ENCODE measurements around the gene KLK14. TPM values are rescaled to one million over a fixed set of nuclear protein-coding genes. Genes with fewer than 3 reads are reported as not detected.

KLK14 gene
- total RNA-seq, 4 donors from 2014 or later = not detected

DNA sequence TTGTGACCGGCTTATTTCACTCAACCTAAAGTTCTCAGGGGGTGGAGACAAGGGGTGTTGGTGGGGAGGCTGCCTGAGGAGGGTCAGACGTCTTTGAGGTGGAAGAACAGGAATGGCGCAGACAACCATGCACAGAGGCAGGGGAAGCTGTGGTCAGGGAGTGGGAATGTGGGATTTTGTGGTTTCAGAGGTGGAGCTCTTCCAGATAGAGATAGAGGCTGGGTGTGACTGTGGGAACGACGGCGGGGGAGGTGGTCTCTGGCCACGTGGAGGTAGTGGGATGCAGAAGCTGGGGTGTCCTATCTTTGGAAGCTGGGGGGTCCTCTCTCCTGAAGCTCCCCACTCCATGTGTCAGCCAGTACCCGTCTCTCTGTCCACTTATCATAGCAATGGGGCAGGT, 7.8 kb upstream of the KLK14 start:
- Histone ChIP-seq H3K36me3 (no peaks in the 10 kb centered on the region), H3K27ac (no peak overlapping the region), H3K27me3 (no peaks in the 10 kb centered on the region), H3K4me3 (no peak overlapping the region), H3K4me1 (no peaks in the 10 kb centered on the region), H3K9me3 (no peaks in the 10 kb centered on the region)
- DNase-seq (no peak), ATAC-seq (no peak)
- intact Hi-C loops (cut with DNase I; ENCODE audit: low total_unique reads) (no loop called here), in situ Hi-C loops (cut with MboI; ENCODE audit: low sequenced_read_pairs in 4 of 4) (no loop called here)
- TF ChIP-seq POLR2A (IDR thresholded peaks at IDR 0.05) = no peak
- TF ChIP-seq, protein P1, sequence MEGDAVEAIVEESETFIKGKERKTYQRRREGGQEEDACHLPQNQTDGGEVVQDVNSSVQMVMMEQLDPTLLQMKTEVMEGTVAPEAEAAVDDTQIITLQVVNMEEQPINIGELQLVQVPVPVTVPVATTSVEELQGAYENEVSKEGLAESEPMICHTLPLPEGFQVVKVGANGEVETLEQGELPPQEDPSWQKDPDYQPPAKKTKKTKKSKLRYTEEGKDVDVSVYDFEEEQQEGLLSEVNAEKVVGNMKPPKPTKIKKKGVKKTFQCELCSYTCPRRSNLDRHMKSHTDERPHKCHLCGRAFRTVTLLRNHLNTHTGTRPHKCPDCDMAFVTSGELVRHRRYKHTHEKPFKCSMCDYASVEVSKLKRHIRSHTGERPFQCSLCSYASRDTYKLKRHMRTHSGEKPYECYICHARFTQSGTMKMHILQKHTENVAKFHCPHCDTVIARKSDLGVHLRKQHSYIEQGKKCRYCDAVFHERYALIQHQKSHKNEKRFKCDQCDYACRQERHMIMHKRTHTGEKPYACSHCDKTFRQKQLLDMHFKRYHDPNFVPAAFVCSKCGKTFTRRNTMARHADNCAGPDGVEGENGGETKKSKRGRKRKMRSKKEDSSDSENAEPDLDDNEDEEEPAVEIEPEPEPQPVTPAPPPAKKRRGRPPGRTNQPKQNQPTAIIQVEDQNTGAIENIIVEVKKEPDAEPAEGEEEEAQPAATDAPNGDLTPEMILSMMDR (IDR thresholded peaks at IDR 0.05 in 4 of 5, conservative IDR thresholded peaks at IDR 0.05 in 1 of 5) = no peak

DNA sequence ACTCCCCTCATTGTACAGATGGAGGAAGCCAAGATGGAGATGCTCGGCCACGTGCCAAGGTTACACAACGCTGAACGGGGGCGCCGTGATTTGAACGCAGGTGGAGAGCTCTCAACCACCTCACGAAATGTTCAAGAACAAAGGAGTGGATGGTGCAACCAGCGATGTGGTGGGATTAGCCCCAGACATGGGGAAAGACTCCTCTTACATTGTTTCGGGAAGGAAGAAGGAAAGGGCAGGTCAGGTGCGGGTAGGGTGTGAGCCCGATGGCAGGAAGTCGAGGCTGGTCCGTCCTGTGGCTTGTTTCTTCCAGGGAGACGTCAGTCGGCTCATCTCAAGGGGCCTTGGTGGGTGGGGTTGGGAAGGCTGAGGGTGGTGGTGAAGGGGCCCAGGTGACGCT, 7.1 kb upstream of the KLK14 start:
- in situ Hi-C loops (cut with MboI; ENCODE audit: low sequenced_read_pairs in 4 of 4) (no loop called here), intact Hi-C loops (cut with DNase I; ENCODE audit: low total_unique reads) (no loop called here)
- Histone ChIP-seq H3K4me1 (no peaks in the 10 kb centered on the region), H3K9me3 (no peaks in the 10 kb centered on the region), H3K27ac (no peak overlapping the region), H3K4me3 (no peak overlapping the region), H3K36me3 (no peaks in the 10 kb centered on the region), H3K27me3 (no peaks in the 10 kb centered on the region)
- ATAC-seq = no peak
- TF ChIP-seq, protein P1 (IDR thresholded peaks at IDR 0.05 in 4 of 5, conservative IDR thresholded peaks at IDR 0.05 in 1 of 5) = no peak
- no peak for TF ChIP-seq POLR2A (IDR thresholded peaks at IDR 0.05)
- no peak for DNase-seq

DNA sequence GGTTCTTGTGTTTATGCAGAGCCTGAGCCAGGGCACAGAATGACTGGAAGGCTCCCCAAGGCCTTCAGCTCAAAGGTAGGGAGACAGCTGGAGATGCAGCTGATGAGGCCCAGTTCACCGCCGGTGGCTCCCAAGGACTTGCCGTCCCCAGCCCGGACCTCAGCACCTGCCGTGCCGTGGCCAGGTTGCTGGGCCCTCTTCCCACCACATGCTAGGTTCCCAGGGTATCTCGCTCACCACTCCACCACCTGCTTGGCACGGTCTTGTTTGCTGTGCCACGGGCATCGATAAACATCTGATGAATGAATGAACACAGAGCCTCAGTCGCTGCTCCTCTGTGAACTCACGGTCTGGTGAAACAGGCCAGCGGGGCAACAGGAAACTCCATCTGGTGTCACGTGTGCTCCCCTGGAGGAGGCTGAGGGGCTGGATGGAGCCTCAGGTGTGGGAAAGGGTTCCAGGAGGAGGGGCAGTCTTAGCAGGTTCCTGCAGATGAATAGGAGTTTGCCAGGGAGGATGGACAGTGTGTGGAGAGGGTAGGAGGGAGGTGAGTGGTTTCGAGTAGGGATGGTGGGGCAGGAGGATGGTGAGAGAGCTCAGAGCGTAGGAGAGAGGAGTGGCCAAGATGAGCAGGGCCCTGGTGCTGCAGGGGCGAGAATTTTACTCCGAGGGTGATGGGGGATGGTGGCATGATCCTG, 3.6 kb upstream of the KLK14 start:
- no peak for DNase-seq
- no peaks in the 10 kb centered on the region for H3K27me3 ChIP-seq
- H3K9me3 ChIP-seq = no peaks in the 10 kb centered on the region
- H3K4me1 ChIP-seq = no peaks in the 10 kb centered on the region
- ATAC-seq = no peak
- TF ChIP-seq POLR2A (IDR thresholded peaks at IDR 0.05) = no peak
- TF ChIP-seq, protein P1 (IDR thresholded peaks at IDR 0.05 in 4 of 5, conservative IDR thresholded peaks at IDR 0.05 in 1 of 5) = no peak
- no peak overlapping the region for H3K4me3 ChIP-seq
- intact Hi-C loops (cut with DNase I; ENCODE audit: low total_unique reads) (no loop called here), in situ Hi-C loops (cut with MboI; ENCODE audit: low sequenced_read_pairs in 4 of 4) (no loop called here)
- no peak overlapping the region for H3K27ac ChIP-seq
- H3K36me3 ChIP-seq = no peaks in the 10 kb centered on the region

DNA sequence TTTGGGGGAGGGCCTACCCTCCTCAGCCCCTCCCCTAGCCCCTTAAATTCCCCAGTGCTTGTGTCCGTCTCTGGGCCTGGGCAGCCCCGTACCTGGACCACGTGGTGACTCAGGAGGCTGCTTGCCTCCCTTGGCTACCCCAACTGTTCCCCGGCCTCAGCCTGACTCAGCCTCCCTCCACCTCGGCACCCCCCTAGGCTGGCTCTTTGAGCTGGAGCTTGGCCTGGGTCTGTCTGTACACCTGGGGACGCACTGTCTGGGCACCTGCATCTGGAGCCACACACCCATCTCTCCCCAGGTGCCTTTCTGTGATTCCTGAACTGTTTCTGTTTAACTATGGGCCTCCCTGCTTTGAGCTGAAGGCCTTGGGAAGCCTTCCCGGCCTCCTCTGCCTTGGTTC, 1.8 kb upstream of the KLK14 start:
- Histone ChIP-seq H3K36me3 (no peaks in the 10 kb centered on the region), H3K27ac (no peak overlapping the region), H3K27me3 (no peaks in the 10 kb centered on the region), H3K4me1 (no peaks in the 10 kb centered on the region), H3K4me3 (no peak overlapping the region), H3K9me3 (no peaks in the 10 kb centered on the region)
- DNase-seq = no peak
- TF ChIP-seq POLR2A (IDR thresholded peaks at IDR 0.05) = no peak
- TF ChIP-seq, protein P1 (IDR thresholded peaks at IDR 0.05 in 4 of 5, conservative IDR thresholded peaks at IDR 0.05 in 1 of 5) = no peak
- no peak for ATAC-seq
- intact Hi-C loops (cut with DNase I; ENCODE audit: low total_unique reads) = no loop called here
- in situ Hi-C loops (cut with MboI; ENCODE audit: low sequenced_read_pairs in 4 of 4) = no loop called here

DNA sequence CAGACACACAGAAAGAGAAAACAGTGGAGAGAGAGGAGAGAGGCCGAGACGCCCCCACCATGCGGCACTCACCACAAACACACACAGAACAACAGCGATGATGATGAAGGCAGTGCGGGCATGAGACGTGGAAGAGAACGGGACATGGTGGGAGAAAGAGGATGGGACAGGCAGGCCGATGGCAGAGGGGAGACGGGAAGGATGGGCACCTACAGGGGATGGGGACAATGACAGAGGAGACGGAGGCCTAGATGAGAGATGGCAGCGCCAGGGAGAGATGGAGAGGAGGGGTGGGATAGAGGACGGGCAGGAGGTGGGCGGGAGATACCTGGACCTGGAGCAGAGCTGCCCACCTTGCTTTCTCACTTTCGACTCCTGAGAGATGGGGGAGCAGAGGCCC, 1.1 kb upstream of the KLK14 start:
- intact Hi-C loops (cut with DNase I; ENCODE audit: low total_unique reads) = no loop called here
- Histone ChIP-seq H3K27ac (no peak overlapping the region), H3K4me1 (no peaks in the 10 kb centered on the region), H3K9me3 (no peaks in the 10 kb centered on the region), H3K27me3 (no peaks in the 10 kb centered on the region), H3K36me3 (no peaks in the 10 kb centered on the region), H3K4me3 (no peak overlapping the region)
- DNase-seq (no peak), ATAC-seq (no peak)
- TF ChIP-seq, protein P1 (IDR thresholded peaks at IDR 0.05 in 4 of 5, conservative IDR thresholded peaks at IDR 0.05 in 1 of 5) = no peak
- TF ChIP-seq POLR2A (IDR thresholded peaks at IDR 0.05) = no peak
- in situ Hi-C loops (cut with MboI; ENCODE audit: low sequenced_read_pairs in 4 of 4) = no loop called here
